ENCODE data around the gene KLHDC10. TPM values are rescaled to one million over a fixed set of nuclear protein-coding genes. Genes with fewer than 3 reads are reported as not detected.
A peak's percentile ranks its signal among the peaks of the same experiment; 100 is the strongest.
"Not testable (repeated sequence)": the region's sequence is repeated elsewhere in the genome, so short reads cannot be mapped to it uniquely, and the experiment has no call there.

KLHDC10 gene
- total RNA-seq, 1 donor from 2014 or later: 13.5 TPM

DNA sequence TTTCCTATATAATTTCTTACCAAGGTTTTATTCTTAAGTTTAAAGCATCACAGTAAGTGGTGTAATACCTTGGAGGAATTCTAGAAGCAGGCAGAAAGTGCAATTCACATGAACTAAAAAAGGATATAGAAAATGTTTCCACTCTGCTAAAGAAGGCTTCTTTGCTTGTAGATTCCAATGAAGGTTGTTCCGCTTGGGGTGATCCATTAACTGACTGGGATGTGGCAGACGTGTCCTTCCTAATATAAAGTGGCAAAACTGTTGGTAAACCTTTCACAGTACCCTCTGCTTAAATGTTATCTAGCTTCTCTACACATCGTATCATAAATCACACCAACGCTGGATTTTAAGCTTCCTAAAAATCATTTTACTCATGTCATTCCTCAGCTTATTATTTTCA lies 21.4 kb upstream of the KLHDC10 start:
- intact Hi-C loops (cut with DNase I): no loop called here
- Histone ChIP-seq H3K4me1 (peaks cover 12% of the 10 kb centered on the region), H3K4me3 (no peak overlapping the region), H3K9me3 (no peaks in the 10 kb centered on the region), H3K27ac (no peak overlapping the region), H3K27me3 (no peaks in the 10 kb centered on the region), H3K36me3 (peaks cover 0 to 10% of the 10 kb centered on the region in 2 donors)
- TF ChIP-seq POLR2A (IDR thresholded peaks at IDR 0.05) (no peak), CTCF (IDR thresholded peaks at IDR 0.05) (no peak), POLR2AphosphoS5 (IDR thresholded peaks at IDR 0.05; ENCODE audit: insufficient read depth in 1 of 2, low read depth in 1 of 2) (no peak)
- no peak for DNase-seq (ENCODE audit: extremely low spot score in 2 of 2)

GRCh38 chr7:130052250-130052649 lies 18.1 kb upstream of the KLHDC10 start:
- H3K9me3 ChIP-seq; H3K27me3 ChIP-seq; DNase-seq (ENCODE audit: extremely low spot score in 2 of 2); intact Hi-C loops (cut with DNase I); H3K36me3 ChIP-seq; H3K27ac ChIP-seq; H3K4me3 ChIP-seq: not testable (repeated sequence)
- peaks cover 12% of the 10 kb centered on the region for H3K4me1 ChIP-seq

DNA sequence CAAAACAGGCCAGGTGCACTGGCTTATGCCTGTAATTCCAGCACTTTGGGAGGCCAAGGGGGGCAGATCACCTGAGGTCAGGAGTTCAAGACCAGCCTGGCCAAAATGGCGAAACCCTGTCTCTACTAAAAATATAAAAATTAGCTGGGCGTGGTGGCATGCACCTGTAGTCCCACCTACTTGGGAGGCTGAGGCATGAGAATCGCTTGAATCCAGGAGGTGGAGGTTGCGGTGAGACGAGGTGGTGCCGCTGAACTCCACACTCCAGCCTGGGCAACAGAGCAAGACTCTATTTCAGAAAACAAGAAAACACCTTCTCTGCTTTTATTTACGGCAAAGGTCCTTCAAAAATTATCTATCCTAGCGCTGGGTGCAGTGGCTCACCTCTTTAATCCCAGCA lies 15.1 kb upstream of the KLHDC10 start:
- H3K27me3 ChIP-seq; H3K4me3 ChIP-seq; H3K9me3 ChIP-seq; intact Hi-C loops (cut with DNase I); DNase-seq (ENCODE audit: extremely low spot score in 2 of 2); H3K4me1 ChIP-seq; H3K36me3 ChIP-seq; H3K27ac ChIP-seq: not testable (repeated sequence)

GRCh38 chr7:130062246-130062645 lies 8.1 kb upstream of the KLHDC10 start:
- TF ChIP-seq POLR2AphosphoS5 (IDR thresholded peaks at IDR 0.05; ENCODE audit: insufficient read depth in 1 of 2, low read depth in 1 of 2): no peak
- TF ChIP-seq CTCF (IDR thresholded peaks at IDR 0.05): no peak
- TF ChIP-seq POLR2A (IDR thresholded peaks at IDR 0.05): no peak
- intact Hi-C loops (cut with DNase I): no loop called here
- Histone ChIP-seq H3K4me1 (no peaks in the 10 kb centered on the region), H3K36me3 (no peaks in the 10 kb centered on the region), H3K27ac (no peak overlapping the region), H3K27me3 (no peaks in the 10 kb centered on the region), H3K4me3 (no peak overlapping the region), H3K9me3 (no peaks in the 10 kb centered on the region)
- DNase-seq (ENCODE audit: extremely low spot score in 2 of 2): no peak

- TF ChIP-seq POLR2A (IDR thresholded peaks at IDR 0.05): no peak
- TF ChIP-seq CTCF (IDR thresholded peaks at IDR 0.05): peak in 1 of 3 experiments; percentile 8
- TF ChIP-seq POLR2AphosphoS5 (IDR thresholded peaks at IDR 0.05; ENCODE audit: insufficient read depth in 1 of 2, low read depth in 1 of 2): no peak
- Histone ChIP-seq H3K9me3 (no peaks in the 10 kb centered on the region), H3K4me3 (no peak overlapping the region), H3K27me3 (no peaks in the 10 kb centered on the region), H3K27ac (no peak overlapping the region), H3K4me1 (no peaks in the 10 kb centered on the region), H3K36me3 (no peaks in the 10 kb centered on the region)
- no peak for DNase-seq (ENCODE audit: extremely low spot score in 2 of 2)
- intact Hi-C loops (cut with DNase I): no loop called here
These were observed 7.3 kb upstream of the KLHDC10 start for GRCh38 chr7:130063036-130063435.

GRCh38 chr7:130064580-130064926 lies 5.8 kb upstream of the KLHDC10 start:
- H3K27me3 ChIP-seq; H3K27ac ChIP-seq; H3K9me3 ChIP-seq; H3K4me1 ChIP-seq; H3K36me3 ChIP-seq; intact Hi-C loops (cut with DNase I); H3K4me3 ChIP-seq; DNase-seq (ENCODE audit: extremely low spot score in 2 of 2): not testable (repeated sequence)

- H3K27me3 ChIP-seq: no peaks in the 10 kb centered on the region
- H3K4me1 ChIP-seq: peaks cover 8% of the 10 kb centered on the region
- no peak for TF ChIP-seq CTCF (IDR thresholded peaks at IDR 0.05)
- TF ChIP-seq POLR2AphosphoS5 (IDR thresholded peaks at IDR 0.05; ENCODE audit: insufficient read depth in 1 of 2, low read depth in 1 of 2): no peak
- no peak for TF ChIP-seq POLR2A (IDR thresholded peaks at IDR 0.05)
- H3K27ac ChIP-seq: no peak overlapping the region
- intact Hi-C loops (cut with DNase I): no loop called here
- no peaks in the 10 kb centered on the region for H3K9me3 ChIP-seq
- DNase-seq (ENCODE audit: extremely low spot score in 2 of 2): no peak
- no peaks in the 10 kb centered on the region for H3K36me3 ChIP-seq
- no peak overlapping the region for H3K4me3 ChIP-seq
These were observed 4.7 kb upstream of the KLHDC10 start for GRCh38 chr7:130065500-130066152.

All from vagina (tissue), 2 donors.